ENCODE results near the gene GFOD1.

DNA sequence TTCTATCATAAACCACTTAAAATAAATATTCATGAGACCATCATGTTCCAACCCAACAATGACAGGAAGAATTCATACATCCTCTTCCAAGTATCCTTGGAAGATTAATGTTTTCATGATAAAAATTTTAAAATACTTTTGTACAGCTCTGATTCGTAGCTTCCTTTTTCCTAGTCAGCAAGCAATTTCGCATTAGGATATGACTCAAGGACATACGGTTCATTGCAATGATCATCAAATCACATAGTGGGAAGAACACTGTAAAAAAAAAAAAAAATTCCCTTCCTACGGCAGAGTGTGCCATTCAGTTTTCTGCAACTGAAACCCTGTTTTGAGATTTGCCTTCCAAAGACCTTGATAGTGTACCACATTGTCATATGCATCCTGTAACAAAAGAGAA is 35.3 kb upstream of the GFOD1 start:
- TF ChIP-seq, protein P1, sequence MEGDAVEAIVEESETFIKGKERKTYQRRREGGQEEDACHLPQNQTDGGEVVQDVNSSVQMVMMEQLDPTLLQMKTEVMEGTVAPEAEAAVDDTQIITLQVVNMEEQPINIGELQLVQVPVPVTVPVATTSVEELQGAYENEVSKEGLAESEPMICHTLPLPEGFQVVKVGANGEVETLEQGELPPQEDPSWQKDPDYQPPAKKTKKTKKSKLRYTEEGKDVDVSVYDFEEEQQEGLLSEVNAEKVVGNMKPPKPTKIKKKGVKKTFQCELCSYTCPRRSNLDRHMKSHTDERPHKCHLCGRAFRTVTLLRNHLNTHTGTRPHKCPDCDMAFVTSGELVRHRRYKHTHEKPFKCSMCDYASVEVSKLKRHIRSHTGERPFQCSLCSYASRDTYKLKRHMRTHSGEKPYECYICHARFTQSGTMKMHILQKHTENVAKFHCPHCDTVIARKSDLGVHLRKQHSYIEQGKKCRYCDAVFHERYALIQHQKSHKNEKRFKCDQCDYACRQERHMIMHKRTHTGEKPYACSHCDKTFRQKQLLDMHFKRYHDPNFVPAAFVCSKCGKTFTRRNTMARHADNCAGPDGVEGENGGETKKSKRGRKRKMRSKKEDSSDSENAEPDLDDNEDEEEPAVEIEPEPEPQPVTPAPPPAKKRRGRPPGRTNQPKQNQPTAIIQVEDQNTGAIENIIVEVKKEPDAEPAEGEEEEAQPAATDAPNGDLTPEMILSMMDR (IDR thresholded peaks at IDR 0.05), result no peak
- no peak for TF ChIP-seq IRF3 (IDR thresholded peaks at IDR 0.05; ENCODE audit: low read depth, low read length)
